Neutrophil (primary cell): Measurements from ENCODE around the gene ARHGDIA.
A peak's percentile ranks its signal among the peaks of the same experiment; 100 is the strongest.

Experiments used
- H3K27ac ChIP-seq: fragments of 200-600 bp; sonication (generic); 2 replicates; pipeline ENCODE4 v1.5.1; 2016; ENCODE audit warnings: mild to moderate bottlenecking, moderate library complexity
- H3K27me3 ChIP-seq: fragments of 200-600 bp; sonication (generic); 2 replicates; pipeline ENCODE4 v1.6.0; 2016; ENCODE audit warnings: mild to moderate bottlenecking
- H3K36me3 ChIP-seq: fragments of 200-600 bp; sonication (generic); 2 replicates; pipeline ENCODE4 v1.5.1; 2017
- H3K4me1 ChIP-seq, 2 experiments: fragments of 200-600 bp in 1 of 2; sonication (generic) in 1 of 2; 1 replicate in 1 of 2; 2 replicates in 1 of 2; pipeline versions ENCODE4 v1.5.1 to v1.6.1; 2013 to 2016; ENCODE audit warnings: low read depth in 1 of 2, low read length in 1 of 2, mild to moderate bottlenecking in 1 of 2, moderate library complexity in 1 of 2; ENCODE audit not compliant: control insufficient read depth in 1 of 2, insufficient read depth in 1 of 2
- H3K4me3 ChIP-seq, 2 experiments: fragments of 200-600 bp in 1 of 2; sonication (generic) in 1 of 2; 1 replicate in 1 of 2; 2 replicates in 1 of 2; pipeline ENCODE4 v1.5.1; 2013 to 2016; ENCODE audit warnings: low read depth in 1 of 2, low read length in 1 of 2, mild to moderate bottlenecking in 1 of 2, moderate library complexity in 1 of 2
- H3K9me3 ChIP-seq: fragments of 200-600 bp; sonication (generic); 2 replicates; pipeline ENCODE4 v1.5.1; 2016
- TF ChIP-seq, protein P1 (sequence below): fragments of 200-600 bp; sonication (generic); IDR thresholded peaks from 2 replicates; pipeline ENCODE4 v1.5.1; 2016; ENCODE audit warnings: antibody characterized with exemption

The ARHGDIA gene

DNA sequence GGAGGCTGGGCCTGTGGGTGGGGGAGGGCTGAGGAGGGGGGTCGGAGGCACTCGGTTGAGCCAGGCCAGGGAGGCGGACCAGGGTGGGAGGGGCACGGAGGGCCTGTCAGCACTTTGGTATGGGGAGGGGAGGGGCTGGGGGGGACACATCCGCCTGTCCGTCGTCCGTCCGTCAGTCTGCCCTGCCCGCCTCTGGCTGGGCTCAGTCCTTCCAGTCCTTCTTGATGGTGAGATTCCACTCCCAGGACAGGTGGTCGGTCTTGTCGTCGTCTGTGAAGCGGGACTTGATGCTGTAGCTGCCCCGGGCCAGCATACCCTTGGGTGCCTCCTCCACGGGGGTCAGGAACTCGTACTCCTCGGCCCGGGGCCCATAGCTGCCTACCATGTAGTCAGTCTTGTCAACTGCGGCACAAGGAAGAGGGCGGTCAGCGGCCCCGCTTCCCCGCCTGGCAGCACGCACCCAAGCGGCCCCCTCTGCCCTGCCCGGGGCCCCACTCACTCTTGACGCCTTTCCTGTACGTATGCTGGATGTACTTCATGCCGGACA, 2.4 kb downstream of the ARHGDIA start:
- peaks cover 42 to 63% of the 10 kb centered on the region in 2 experiments for H3K4me1 ChIP-seq
- H3K9me3 ChIP-seq, result no peaks in the 10 kb centered on the region
- no peaks in the 10 kb centered on the region for H3K27me3 ChIP-seq
- no peak overlapping the region for H3K4me3 ChIP-seq
- TF ChIP-seq, protein P1, sequence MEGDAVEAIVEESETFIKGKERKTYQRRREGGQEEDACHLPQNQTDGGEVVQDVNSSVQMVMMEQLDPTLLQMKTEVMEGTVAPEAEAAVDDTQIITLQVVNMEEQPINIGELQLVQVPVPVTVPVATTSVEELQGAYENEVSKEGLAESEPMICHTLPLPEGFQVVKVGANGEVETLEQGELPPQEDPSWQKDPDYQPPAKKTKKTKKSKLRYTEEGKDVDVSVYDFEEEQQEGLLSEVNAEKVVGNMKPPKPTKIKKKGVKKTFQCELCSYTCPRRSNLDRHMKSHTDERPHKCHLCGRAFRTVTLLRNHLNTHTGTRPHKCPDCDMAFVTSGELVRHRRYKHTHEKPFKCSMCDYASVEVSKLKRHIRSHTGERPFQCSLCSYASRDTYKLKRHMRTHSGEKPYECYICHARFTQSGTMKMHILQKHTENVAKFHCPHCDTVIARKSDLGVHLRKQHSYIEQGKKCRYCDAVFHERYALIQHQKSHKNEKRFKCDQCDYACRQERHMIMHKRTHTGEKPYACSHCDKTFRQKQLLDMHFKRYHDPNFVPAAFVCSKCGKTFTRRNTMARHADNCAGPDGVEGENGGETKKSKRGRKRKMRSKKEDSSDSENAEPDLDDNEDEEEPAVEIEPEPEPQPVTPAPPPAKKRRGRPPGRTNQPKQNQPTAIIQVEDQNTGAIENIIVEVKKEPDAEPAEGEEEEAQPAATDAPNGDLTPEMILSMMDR, result no peak
- peaks cover 34% of the 10 kb centered on the region for H3K36me3 ChIP-seq
- peak overlapping the region; percentile 96 for H3K27ac ChIP-seq

DNA sequence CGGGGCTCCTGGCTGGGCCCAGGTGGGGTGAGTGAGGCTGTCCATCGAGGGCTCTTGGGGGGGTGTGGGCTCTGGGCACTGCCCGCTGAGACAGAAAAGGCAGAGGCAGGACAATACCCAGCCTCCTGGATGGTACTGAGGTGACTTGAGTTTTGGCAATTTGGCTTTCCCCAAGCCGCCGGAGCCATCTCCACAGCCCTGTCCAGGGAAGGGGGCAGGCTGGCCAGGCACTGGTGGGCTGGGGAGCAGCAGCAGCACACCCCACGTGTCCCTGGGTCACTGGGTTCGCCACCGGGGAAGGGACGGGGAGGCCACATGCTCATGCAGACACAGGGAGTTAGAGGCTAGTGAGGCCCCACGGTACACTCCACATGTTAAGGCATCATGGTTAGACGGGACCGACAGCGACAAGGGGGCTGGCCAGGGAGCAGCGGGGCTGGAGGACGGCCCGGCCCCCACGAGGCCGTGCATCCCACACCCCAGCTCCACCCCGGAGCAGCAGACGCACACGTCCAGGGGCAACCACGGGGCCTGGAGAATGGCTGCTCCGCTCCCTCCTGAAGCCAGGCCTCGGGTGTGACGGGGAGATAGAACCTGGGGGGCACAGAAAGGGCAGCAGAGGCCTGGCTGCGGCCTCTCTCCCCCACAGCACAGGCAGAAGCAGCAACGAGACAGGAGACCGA, 3.0 kb downstream of the ARHGDIA start:
- no peak overlapping the region for H3K4me3 ChIP-seq
- H3K36me3 ChIP-seq, result peaks cover 34% of the 10 kb centered on the region
- H3K27me3 ChIP-seq, result no peaks in the 10 kb centered on the region
- no peaks in the 10 kb centered on the region for H3K9me3 ChIP-seq
- TF ChIP-seq, protein P1, result no peak
- H3K4me1 ChIP-seq, result peaks cover 48 to 70% of the 10 kb centered on the region in 2 experiments
- H3K27ac ChIP-seq, result peak overlapping the region; percentile 96

DNA sequence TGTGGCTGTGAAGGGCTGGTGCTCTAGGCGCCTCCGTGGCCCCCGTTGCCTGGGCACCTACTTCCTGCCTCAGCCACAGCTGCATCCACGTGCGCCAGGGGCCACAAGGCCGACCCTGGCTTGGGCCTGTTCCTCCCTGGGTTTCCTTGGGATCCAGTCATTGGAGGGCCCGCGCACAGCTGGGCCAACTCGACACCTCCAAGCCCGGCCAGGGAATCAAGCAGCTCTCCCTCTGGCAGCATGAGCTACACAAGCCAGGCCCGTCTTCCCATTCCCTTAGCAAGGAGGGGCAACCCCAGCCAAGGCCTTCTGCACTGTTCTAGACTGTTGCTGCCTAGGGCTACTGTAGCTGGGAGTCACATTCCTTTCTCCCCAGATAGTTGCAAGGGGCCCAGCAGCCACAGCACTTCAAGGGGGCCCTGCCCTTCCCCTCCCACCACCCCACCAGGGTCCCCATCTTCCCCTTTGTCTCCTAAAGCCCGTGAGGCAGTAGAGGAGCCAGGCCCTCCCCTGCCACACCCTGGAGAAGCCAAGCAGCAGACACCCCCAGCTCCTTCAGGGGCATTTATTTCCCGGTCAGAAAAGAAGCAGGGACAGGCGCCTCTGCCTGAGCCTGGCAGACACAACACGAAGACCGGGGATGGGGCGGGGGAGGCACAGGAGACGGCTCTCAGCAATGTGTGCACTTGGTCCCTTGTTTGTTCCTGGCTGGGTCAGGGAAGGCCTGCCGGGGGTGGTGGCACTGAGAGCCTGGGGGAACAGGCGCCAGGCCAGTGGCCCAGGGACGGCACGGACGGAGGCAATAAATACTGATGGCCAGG, 3.8 kb downstream of the ARHGDIA start:
- H3K9me3 ChIP-seq, result no peaks in the 10 kb centered on the region
- H3K4me1 ChIP-seq, result peaks cover 55 to 77% of the 10 kb centered on the region in 2 experiments
- H3K4me3 ChIP-seq, result no peak overlapping the region
- H3K36me3 ChIP-seq, result peaks cover 34% of the 10 kb centered on the region
- H3K27me3 ChIP-seq, result no peaks in the 10 kb centered on the region
- TF ChIP-seq, protein P1, result no peak
- H3K27ac ChIP-seq, result peak overlapping the region; percentile 96

DNA sequence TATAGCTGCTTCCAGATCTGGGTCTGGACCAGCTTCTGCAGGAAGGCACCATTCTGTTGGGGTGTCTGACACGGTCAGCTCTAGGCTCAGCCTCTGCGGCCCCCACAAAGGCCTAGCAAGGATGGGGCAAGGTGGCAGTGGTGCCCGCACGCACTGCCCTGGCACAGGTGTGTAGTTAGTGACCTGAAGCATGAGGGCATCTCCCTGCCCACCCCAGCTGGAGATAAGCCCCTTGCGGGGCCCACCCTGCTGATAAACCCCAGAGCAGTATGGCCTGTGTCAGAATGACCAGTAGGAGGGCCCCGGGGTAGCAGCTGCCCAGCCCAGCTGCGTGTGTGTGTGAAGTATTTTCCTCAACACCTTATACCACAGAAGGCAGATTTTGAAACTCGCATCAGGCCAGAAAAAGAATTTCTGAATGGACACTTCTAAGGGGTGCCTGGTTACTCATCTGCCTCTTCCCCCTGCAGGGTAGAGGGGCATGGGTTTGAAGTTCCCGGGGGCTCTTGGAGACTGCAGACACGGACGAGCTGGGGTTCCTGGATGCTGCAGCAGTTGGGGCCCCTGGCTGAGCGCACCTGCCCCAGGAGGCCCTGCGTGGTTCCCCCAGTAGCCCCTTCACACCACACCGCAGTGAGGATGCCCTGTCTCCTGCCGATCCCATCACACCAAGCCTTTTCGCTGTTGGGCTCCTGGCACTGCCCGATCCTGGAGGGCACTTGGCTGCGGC, 4.5 kb downstream of the ARHGDIA start:
- Histone ChIP-seq H3K27ac (peak overlapping the region; percentile 96), H3K9me3 (no peaks in the 10 kb centered on the region), H3K27me3 (no peaks in the 10 kb centered on the region), H3K4me3 (no peak overlapping the region), H3K4me1 (peaks cover 56 to 78% of the 10 kb centered on the region in 2 experiments), H3K36me3 (peaks cover 34% of the 10 kb centered on the region)
- TF ChIP-seq, protein P1, result no peak

DNA sequence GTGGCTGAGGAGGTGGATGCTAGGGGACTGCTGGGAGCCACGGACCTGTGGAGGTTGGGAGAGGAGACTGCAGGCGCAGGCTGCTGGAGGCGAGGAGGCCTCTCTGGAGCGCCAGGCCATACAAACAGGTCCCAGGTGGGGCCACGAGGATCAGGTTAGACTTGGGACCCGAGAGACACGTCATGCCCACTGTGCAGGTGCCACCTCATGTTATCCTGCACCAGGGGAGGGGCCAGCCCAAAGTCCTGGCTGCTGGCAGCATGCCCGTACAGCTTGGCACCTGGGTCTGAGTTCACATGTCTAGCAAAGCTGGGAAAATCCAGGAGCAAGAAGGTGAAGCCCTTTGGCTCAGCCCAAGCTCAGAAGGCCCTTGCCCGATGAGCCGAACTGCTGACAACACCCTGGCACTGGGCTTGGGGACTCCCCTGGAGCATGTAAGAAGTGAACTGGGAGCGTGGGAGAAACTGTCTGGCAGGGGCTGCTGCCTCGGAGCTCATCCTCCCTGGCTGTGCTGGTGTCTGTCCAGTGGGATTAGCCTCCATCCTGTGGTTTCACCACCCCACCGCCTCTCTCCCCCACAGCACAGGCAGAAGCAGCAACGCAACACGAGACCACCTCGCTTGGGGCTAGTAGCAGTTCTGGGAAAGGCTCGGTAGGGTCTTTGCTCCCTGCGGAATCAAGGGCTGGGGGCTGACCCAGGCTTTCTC, 5.3 kb downstream of the ARHGDIA start:
- H3K27me3 ChIP-seq, result no peaks in the 10 kb centered on the region
- peaks cover 34% of the 10 kb centered on the region for H3K36me3 ChIP-seq
- no peak overlapping the region for H3K4me3 ChIP-seq
- no peaks in the 10 kb centered on the region for H3K9me3 ChIP-seq
- TF ChIP-seq, protein P1, result no peak
- H3K4me1 ChIP-seq, result peaks cover 59 to 82% of the 10 kb centered on the region in 2 experiments
- H3K27ac ChIP-seq, result peak overlapping the region; percentile 96
